HEK293 (cell line): ENCODE data around the gene ARFGEF2.
A peak's percentile ranks its signal among the peaks of the same experiment; 100 is the strongest.

Experiments
- AEBP2 ChIP-seq: fragments of 450-650 bp; formaldehyde crosslinking; IDR thresholded peaks from 2 replicates; pipeline ENCODE4 v1.5.1; 2016; ENCODE audit warnings: missing biosample characterization, missing genetic modification characterization, borderline replicate concordance
- CTCF ChIP-seq: fragments of 450-650 bp; formaldehyde crosslinking; IDR thresholded peaks from 2 replicates; pipeline ENCODE4 v1.5.1; 2016; ENCODE audit warnings: missing biosample characterization, missing genetic modification characterization
- KLF16 ChIP-seq: fragments of 450-650 bp; formaldehyde crosslinking; IDR thresholded peaks from 2 replicates; pipeline ENCODE4 v1.5.1; 2017; ENCODE audit warnings: missing biosample characterization, missing genetic modification characterization
- KLF7 ChIP-seq: fragments of 450-650 bp; formaldehyde crosslinking; IDR thresholded peaks from 2 replicates; pipeline ENCODE4 v1.5.1; 2016; ENCODE audit warnings: missing biosample characterization, missing genetic modification characterization, borderline replicate concordance
- KLF8 ChIP-seq: fragments of 450-650 bp; formaldehyde crosslinking; IDR thresholded peaks from 2 replicates; pipeline ENCODE4 v1.5.1; 2016; ENCODE audit warnings: missing biosample characterization, missing genetic modification characterization
- PRDM1 ChIP-seq: fragments of 450-650 bp; formaldehyde crosslinking; IDR thresholded peaks from 2 replicates; pipeline ENCODE4; 2016; ENCODE audit warnings: missing biosample characterization, missing genetic modification characterization
- PRDM2 ChIP-seq: fragments of 450-650 bp; formaldehyde crosslinking; IDR thresholded peaks from 2 replicates; pipeline ENCODE4 v1.5.1; 2016; ENCODE audit warnings: missing biosample characterization, missing genetic modification characterization, borderline replicate concordance
- PRDM4 ChIP-seq: fragments of 450-650 bp; formaldehyde crosslinking; IDR thresholded peaks from 2 replicates; pipeline ENCODE4 v1.5.1; 2017; ENCODE audit warnings: missing biosample characterization, missing genetic modification characterization
- REPIN1 ChIP-seq: fragments of 450-650 bp; formaldehyde crosslinking; IDR thresholded peaks from 2 replicates; pipeline ENCODE4 v1.5.1; 2017; ENCODE audit warnings: missing biosample characterization, missing genetic modification characterization, low read depth
- SP7 ChIP-seq: fragments of 450-650 bp; formaldehyde crosslinking; IDR thresholded peaks from 2 replicates; pipeline ENCODE4 v1.5.1; 2016; ENCODE audit warnings: missing biosample characterization, missing genetic modification characterization
- TSHZ1 ChIP-seq: fragments of 450-650 bp; formaldehyde crosslinking; IDR thresholded peaks from 2 replicates; pipeline ENCODE4 v1.5.1; 2016; ENCODE audit warnings: missing biosample characterization, missing genetic modification characterization, borderline replicate concordance
- ZFP37 ChIP-seq: fragments of 450-650 bp; formaldehyde crosslinking; IDR thresholded peaks from 2 replicates; pipeline ENCODE4 v1.5.1; 2016; ENCODE audit warnings: missing biosample characterization, missing genetic modification characterization
- ZNF18 ChIP-seq: fragments of 450-650 bp; formaldehyde crosslinking; IDR thresholded peaks from 2 replicates; pipeline ENCODE4 v1.5.1; 2016; ENCODE audit warnings: missing biosample characterization, missing genetic modification characterization
- ZNF211 ChIP-seq: fragments of 450-650 bp; formaldehyde crosslinking; IDR thresholded peaks from 2 replicates; pipeline ENCODE4 v1.5.1; 2016; ENCODE audit warnings: low read depth, missing biosample characterization, missing genetic modification characterization
- ZNF341 ChIP-seq: fragments of 450-650 bp; formaldehyde crosslinking; IDR thresholded peaks from 2 replicates; pipeline ENCODE4; 2016; ENCODE audit warnings: low read depth, missing biosample characterization, missing genetic modification characterization
- ZNF423 ChIP-seq: fragments of 450-650 bp; formaldehyde crosslinking; IDR thresholded peaks from 2 replicates; pipeline ENCODE4 v1.5.1; 2016; ENCODE audit warnings: missing biosample characterization, missing genetic modification characterization
- ZNF48 ChIP-seq: fragments of 450-650 bp; formaldehyde crosslinking; IDR thresholded peaks from 2 replicates; pipeline ENCODE4 v1.5.1; 2016; ENCODE audit warnings: missing biosample characterization, missing genetic modification characterization
- ZNF549 ChIP-seq: fragments of 450-650 bp; IDR thresholded peaks from 2 replicates; pipeline ENCODE4 v1.5.1; 2018; ENCODE audit warnings: missing biosample characterization, missing genetic modification characterization, mild to moderate bottlenecking, inconsistent platforms, moderate library complexity
- ZNF555 ChIP-seq: fragments of 450-650 bp; formaldehyde crosslinking; conservative IDR thresholded peaks from 2 replicates; pipeline ENCODE4 v1.5.1; 2017; ENCODE audit warnings: missing biosample characterization, mild to moderate bottlenecking, missing genetic modification characterization, inconsistent platforms
- ZNF558 ChIP-seq: fragments of 450-650 bp; formaldehyde crosslinking; IDR thresholded peaks from 2 replicates; pipeline ENCODE4 v1.5.1; 2016; ENCODE audit warnings: missing biosample characterization, missing genetic modification characterization
- ZNF658 ChIP-seq: fragments of 450-650 bp; formaldehyde crosslinking; IDR thresholded peaks from 2 replicates; pipeline ENCODE4; 2016; ENCODE audit warnings: missing biosample characterization, missing genetic modification characterization
- ZNF677 ChIP-seq: fragments of 450-650 bp; IDR thresholded peaks from 2 replicates; pipeline ENCODE4 v1.5.0; 2018; ENCODE audit warnings: missing biosample characterization, mild to moderate bottlenecking, missing genetic modification characterization, moderate library complexity

ARFGEF2 gene

GRCh38 chr20:48921168-48921882 is at the start of gene ARFGEF2 (continued):
- TF ChIP-seq PRDM2 (tag by site-specific recombination) (no peak), ZNF423 (tag by site-specific recombination) (no peak), ZNF211 (tag by site-specific recombination) (no peak), ZNF18 (tag by site-specific recombination) (no peak), PRDM1 (tag by site-specific recombination) (peak; percentile 93), REPIN1 (0 out of 2 replicates have a peak, but pooled peaks have one; percentile 87), TSHZ1 (tag by site-specific recombination) (no peak; the same call in 1 of the 2 replicates), ZFP37 (tag by site-specific recombination) (peak; percentile 74; the same call in 1 of the 2 replicates), KLF8 (peak; percentile 97; the same call in 1 of the 2 replicates), ZNF549 (tag by site-specific recombination) (no peak), PRDM4 (tag by site-specific recombination) (peak; percentile 72), ZNF341 (tag by site-specific recombination) (peak; percentile 83), ZNF555 (tag by site-specific recombination) (no peak), ZNF677 (tag by site-specific recombination) (0 out of 2 replicates have a peak, but pooled peaks have one; percentile 36), KLF7 (tag by site-specific recombination) (peak; percentile 90; the same call in 1 of the 2 replicates), CTCF (peak; percentile 66), KLF16 (tag by site-specific recombination) (peak; percentile 99), ZNF48 (tag by site-specific recombination) (no peak), AEBP2 (tag by site-specific recombination) (no peak), ZNF658 (tag by site-specific recombination) (no peak), ZNF558 (no peak), SP7 (tag by site-specific recombination) (peak; percentile 93)
